SK-N-SH (cell line): ENCODE measurements around the gene SDK1.

Experiments
- CHD2 ChIP-seq: fragments of 150-350 bp; IDR thresholded peaks from 2 replicates; pipeline ENCODE4 v1.6.1; 2018; ENCODE audit warnings: low read length; ENCODE audit not compliant: partially characterized antibody
- CTCF ChIP-seq: fragments of 200-600 bp; sonication (generic); IDR thresholded peaks from 2 replicates; pipeline ENCODE4 v1.6.1; 2017; ENCODE audit warnings: antibody characterized with exemption, mild to moderate bottlenecking, moderate library complexity
- EZH2phosphoT487 ChIP-seq: fragments of 200-600 bp; sonication (generic); IDR thresholded peaks from 2 replicates; pipeline ENCODE4 v1.6.1; 2017; ENCODE audit warnings: low read depth, mixed run types, mild to moderate bottlenecking, antibody characterized with exemption, moderate library complexity, borderline replicate concordance
- FOXJ3 ChIP-seq: sonication (generic); formaldehyde crosslinking; IDR thresholded peaks from 2 replicates; pipeline ENCODE4 v1.5.1; 2020; ENCODE audit warnings: mild to moderate bottlenecking, missing genetic modification reagents
- FOXM1 ChIP-seq: IDR thresholded peaks from 2 replicates; pipeline ENCODE4 v1.4.0; 2012; ENCODE audit warnings: low read depth, mild to moderate bottlenecking
- MAX ChIP-seq: IDR thresholded peaks from 2 replicates; pipeline ENCODE4 v1.4.0; 2012; ENCODE audit warnings: low read depth
- MXI1 ChIP-seq: IDR thresholded peaks from 2 replicates; pipeline ENCODE4 v1.6.1; 2012; ENCODE audit warnings: mild to moderate bottlenecking, low read depth, low read length, improper control_type of control experiment
- NFIC ChIP-seq: IDR thresholded peaks from 2 replicates; pipeline ENCODE4 v1.4.0; 2012; ENCODE audit warnings: borderline replicate concordance
- POLR2AphosphoS5 ChIP-seq: IDR thresholded peaks from 2 replicates; pipeline ENCODE4 v1.6.1; 2012; ENCODE audit warnings: low read depth, low read length
- REST ChIP-seq: IDR thresholded peaks from 2 replicates; pipeline ENCODE4 v1.6.1; 2012; ENCODE audit warnings: mild to moderate bottlenecking, low read depth, low read length, moderate library complexity
- TAF1 ChIP-seq: IDR thresholded peaks from 2 replicates; pipeline ENCODE4 v1.6.1; 2012; ENCODE audit warnings: low read depth, mild to moderate bottlenecking, low read length, moderate library complexity, borderline replicate concordance
- TEAD4 ChIP-seq: IDR thresholded peaks from 2 replicates; pipeline ENCODE4 v1.4.0; 2012; ENCODE audit warnings: mild to moderate bottlenecking, borderline replicate concordance; ENCODE audit not compliant: insufficient read depth
- USF2 ChIP-seq: fragments of 150-350 bp; IDR thresholded peaks from 2 replicates; pipeline ENCODE4 v1.6.1; 2017; ENCODE audit warnings: antibody characterized with exemption, low read length, low read depth, borderline replicate concordance
- ZBTB33 ChIP-seq: IDR thresholded peaks from 2 replicates; pipeline ENCODE4 v1.4.0; 2012; ENCODE audit warnings: low read depth, borderline replicate concordance

GRCh38 chr7:4052130-4052529 is 751.1 kb downstream of the SDK1 start:
- no peak for TF ChIP-seq CTCF
- TF ChIP-seq EZH2phosphoT487: no peak
- no peak; the same call in 1 of the 2 replicates for TF ChIP-seq POLR2AphosphoS5
- no peak for TF ChIP-seq NFIC
- TF ChIP-seq CHD2: peak; percentile 93
- peak; percentile 91 for TF ChIP-seq FOXJ3 (CRISPR knock-in tag)
- TF ChIP-seq MXI1: no peak; the same call in 1 of the 2 replicates
- no peak for TF ChIP-seq REST
- no peak for TF ChIP-seq MAX
- TF ChIP-seq USF2: no peak
- TF ChIP-seq FOXM1: no peak
- no peak for TF ChIP-seq TAF1
- TF ChIP-seq ZBTB33: no peak
- TF ChIP-seq TEAD4: no peak
